Ectodermal cell (in vitro differentiated cells): ENCODE results near the gene MACROD1.

Experiments used
- H3K27ac ChIP-seq: 2 replicates; pipeline ENCODE4 v1.7.0; 2013; ENCODE audit warnings: mild to moderate bottlenecking, low read depth, low read length; ENCODE audit not compliant: insufficient read depth, poor library complexity, severe bottlenecking
- H3K27me3 ChIP-seq: 2 replicates; pipeline ENCODE4 v1.7.0; 2013; ENCODE audit warnings: mild to moderate bottlenecking, low read length; ENCODE audit not compliant: insufficient read depth, control insufficient read depth, poor library complexity, severe bottlenecking
- H3K36me3 ChIP-seq: one replicate; pipeline ENCODE4 v1.7.0; 2013; ENCODE audit warnings: low read length; ENCODE audit not compliant: control insufficient read depth, insufficient read depth
- H3K4me1 ChIP-seq: one replicate; pipeline ENCODE4 v1.7.0; 2013; ENCODE audit warnings: low read length; ENCODE audit not compliant: control insufficient read depth, insufficient read depth
- H3K4me3 ChIP-seq: 2 replicates; pipeline ENCODE4 v1.7.0; 2013; ENCODE audit warnings: low read depth, low read length, control low read depth; ENCODE audit not compliant: insufficient read depth
- H3K9me3 ChIP-seq: 2 replicates; pipeline ENCODE4 v1.7.0; 2013; ENCODE audit warnings: mild to moderate bottlenecking, low read length, moderate library complexity; ENCODE audit not compliant: control insufficient read depth
- WGBS, 2 experiments: methylation state at CpG; one replicate each; pipeline ENCODE4 v1.1.7; 2013; ENCODE audit warnings: missing lambda C conversion rate in 2 of 2; 5-methylcytosine and 5-hydroxymethylcytosine counted together

Gene MACROD1

GRCh38 chr11:64063777-64064176 is 102.1 kb downstream of the MACROD1 start:
- H3K27ac ChIP-seq: no peak overlapping the region
- no peak overlapping the region for H3K4me3 ChIP-seq
- H3K9me3 ChIP-seq: no peaks in the 10 kb centered on the region
- H3K4me1 ChIP-seq: peaks cover 40% of the 10 kb centered on the region
- 59 to 66% methylated on average over 13 of the region's 13 CpGs for WGBS, 2 experiments
- H3K36me3 ChIP-seq: no peaks in the 10 kb centered on the region
- peaks cover 38% of the 10 kb centered on the region for H3K27me3 ChIP-seq

DNA sequence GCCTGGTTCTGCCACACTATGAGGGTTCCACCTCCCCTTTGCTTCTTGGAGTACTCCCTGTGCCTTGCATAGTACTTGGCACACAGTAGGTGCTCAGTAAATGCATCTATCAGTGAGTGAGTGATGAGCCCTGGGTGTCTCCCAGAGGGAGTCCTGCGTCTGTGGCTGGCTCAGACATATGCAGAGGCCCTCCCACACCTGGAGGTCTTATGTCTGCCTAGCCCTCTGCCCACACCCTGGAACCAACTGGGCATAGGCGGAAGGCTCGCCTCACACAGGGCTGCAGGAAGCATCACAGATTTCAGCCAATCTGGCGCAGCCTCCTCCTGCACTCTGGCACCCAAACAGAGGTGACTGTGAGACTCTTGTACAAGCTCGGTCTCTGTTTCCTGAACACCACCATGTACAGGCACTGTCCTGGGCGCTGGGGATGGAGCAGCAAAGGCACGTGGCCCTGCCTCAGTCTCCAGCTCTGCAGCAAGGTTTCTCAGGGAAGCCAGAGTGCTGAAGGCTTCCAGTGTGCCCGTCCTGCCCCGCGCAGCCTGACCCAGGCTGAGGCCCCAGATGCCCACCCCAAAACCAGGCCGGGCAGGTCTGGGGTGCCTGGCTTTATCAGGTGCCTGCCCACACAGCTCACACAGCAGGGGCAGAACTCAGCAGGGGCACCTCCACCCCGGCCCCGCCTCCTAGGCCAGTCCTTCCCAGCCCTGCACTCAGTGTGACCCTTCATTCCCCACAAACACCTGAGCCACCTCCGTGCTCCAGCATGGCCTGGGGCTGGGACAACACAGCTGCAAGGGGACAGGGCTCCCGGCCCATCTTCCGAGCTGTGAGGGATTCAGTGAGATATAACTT is 103.5 kb downstream of the MACROD1 start:
- peaks cover 38% of the 10 kb centered on the region for H3K27me3 ChIP-seq
- WGBS, 2 experiments: 84% methylated on average over 16 of the region's 16 CpGs
- H3K4me3 ChIP-seq: no peak overlapping the region
- no peaks in the 10 kb centered on the region for H3K36me3 ChIP-seq
- no peak overlapping the region for H3K27ac ChIP-seq
- no peaks in the 10 kb centered on the region for H3K9me3 ChIP-seq
- H3K4me1 ChIP-seq: peaks cover 26% of the 10 kb centered on the region

- 3% methylated on average over 41 to 42 of the region's 42 CpGs for WGBS, 2 experiments
- peak overlapping the region; percentile 36 for H3K4me3 ChIP-seq
- no peaks in the 10 kb centered on the region for H3K36me3 ChIP-seq
- H3K4me1 ChIP-seq: peaks cover 26% of the 10 kb centered on the region
- H3K9me3 ChIP-seq: no peaks in the 10 kb centered on the region
- peaks cover 38% of the 10 kb centered on the region for H3K27me3 ChIP-seq
- H3K27ac ChIP-seq: no peak overlapping the region
These were observed 105.0 kb downstream of the MACROD1 start for GRCh38 chr11:64060861-64061444.

GRCh38 chr11:64060263-64060860 is 105.6 kb downstream of the MACROD1 start:
- peak overlapping the region; percentile 36 for H3K4me3 ChIP-seq
- H3K4me1 ChIP-seq: peaks cover 32% of the 10 kb centered on the region
- 28 to 30% methylated on average over 35 of the region's 35 CpGs for WGBS, 2 experiments
- H3K27me3 ChIP-seq: peaks cover 40% of the 10 kb centered on the region
- no peaks in the 10 kb centered on the region for H3K36me3 ChIP-seq
- no peak overlapping the region for H3K27ac ChIP-seq
- no peaks in the 10 kb centered on the region for H3K9me3 ChIP-seq

GRCh38 chr11:64059339-64060140 is 106.4 kb downstream of the MACROD1 start:
- H3K4me1 ChIP-seq: peaks cover 40% of the 10 kb centered on the region

GRCh38 chr11:64058494-64058893 is 107.4 kb downstream of the MACROD1 start:
- Histone ChIP-seq H3K27ac (no peak overlapping the region), H3K4me3 (no peak overlapping the region), H3K36me3 (no peaks in the 10 kb centered on the region), H3K9me3 (no peaks in the 10 kb centered on the region), H3K4me1 (peaks cover 42% of the 10 kb centered on the region), H3K27me3 (peaks cover 45% of the 10 kb centered on the region)
- 92 to 94% methylated on average over 17 of the region's 17 CpGs for WGBS, 2 experiments

More at GRCh38 chr11:64059339-64060140, 106.4 kb downstream of the MACROD1 start:
- Histone ChIP-seq H3K36me3 (no peaks in the 10 kb centered on the region), H3K4me3 (no peak overlapping the region), H3K27me3 (peaks cover 45% of the 10 kb centered on the region), H3K9me3 (no peaks in the 10 kb centered on the region), H3K27ac (no peak overlapping the region)
- 66 to 70% methylated on average over 23 to 24 of the region's 24 CpGs for WGBS, 2 experiments

DNA sequence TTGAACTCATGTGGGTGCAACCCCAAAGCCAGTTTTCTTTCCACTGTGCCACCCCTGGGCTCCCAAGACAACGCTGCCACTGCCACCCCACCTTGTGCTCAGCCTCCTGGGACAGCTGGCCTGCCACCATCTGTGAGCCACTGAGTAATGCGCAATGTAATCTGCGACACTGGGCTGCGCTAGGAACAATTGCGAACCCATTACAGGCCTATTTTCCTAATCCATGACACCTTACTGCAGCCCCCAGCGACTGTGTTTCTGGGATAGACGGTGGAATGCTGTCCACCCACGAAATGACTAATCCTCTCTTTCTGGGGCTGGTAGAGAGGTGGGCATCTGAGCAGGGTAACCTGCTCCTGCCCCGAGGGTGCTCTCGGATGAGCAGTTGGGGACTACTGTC is 108.0 kb downstream of the MACROD1 start:
- H3K4me3 ChIP-seq: no peak overlapping the region
- 91 to 92% methylated on average over 10 of the region's 10 CpGs for WGBS, 2 experiments
- peaks cover 39% of the 10 kb centered on the region for H3K27me3 ChIP-seq
- H3K27ac ChIP-seq: no peak overlapping the region
- H3K36me3 ChIP-seq: no peaks in the 10 kb centered on the region
- peaks cover 44% of the 10 kb centered on the region for H3K4me1 ChIP-seq
- H3K9me3 ChIP-seq: no peaks in the 10 kb centered on the region

DNA sequence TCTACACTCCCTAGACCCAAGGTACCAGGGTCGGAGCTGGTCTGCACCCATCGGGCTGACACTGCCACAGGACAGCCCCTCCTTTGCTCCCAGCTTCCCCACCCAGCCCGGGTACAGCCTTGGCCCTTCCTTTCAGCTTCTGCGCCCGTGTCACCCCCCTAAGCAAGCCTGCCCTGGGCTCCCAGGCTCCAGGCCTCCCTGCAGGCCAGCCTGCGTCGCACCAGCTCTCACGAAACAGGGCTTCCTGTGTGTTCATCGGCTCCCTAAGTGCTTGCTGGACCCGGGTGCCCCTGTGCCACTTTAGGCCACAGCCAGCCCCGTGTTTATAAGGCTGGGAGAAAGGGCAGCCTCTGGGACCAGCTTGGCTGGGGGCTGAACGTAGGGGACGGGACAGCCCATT is 109.1 kb downstream of the MACROD1 start:
- Histone ChIP-seq H3K36me3 (no peaks in the 10 kb centered on the region), H3K9me3 (no peaks in the 10 kb centered on the region), H3K4me3 (no peak overlapping the region), H3K4me1 (peaks cover 47% of the 10 kb centered on the region), H3K27ac (no peak overlapping the region), H3K27me3 (peaks cover 29% of the 10 kb centered on the region)
- 91 to 94% methylated on average over 13 of the region's 13 CpGs for WGBS, 2 experiments

GRCh38 chr11:64056213-64056785 is 109.6 kb downstream of the MACROD1 start:
- H3K9me3 ChIP-seq: no peaks in the 10 kb centered on the region
- H3K4me1 ChIP-seq: peaks cover 44% of the 10 kb centered on the region
- 85 to 87% methylated on average over 15 of the region's 15 CpGs for WGBS, 2 experiments
- no peaks in the 10 kb centered on the region for H3K36me3 ChIP-seq
- no peak overlapping the region for H3K4me3 ChIP-seq
- H3K27ac ChIP-seq: no peak overlapping the region
- peaks cover 25% of the 10 kb centered on the region for H3K27me3 ChIP-seq
